Stimulated activated CD4-positive, alpha-beta T cell treated with anti-CD3 and anti-CD28 coated beads, Interleukin-15, amount 100 ng/mL, for 1 hour (primary cell): ENCODE data around the gene KDM5B.
"Not testable (repeated sequence)": the region's sequence is repeated elsewhere in the genome, so short reads cannot be mapped to it uniquely, and the experiment has no call there.

ENCODE experiments used
- DNase-seq, 2 donors: peaks; one replicate each; pipeline ENCODE4 v3.0.0-alpha.2; 2020; ENCODE audit warnings: low read depth in 1 of 2, low spot score in 1 of 2

KDM5B gene

GRCh38 chr1:202812176-202813026, 4.2 kb upstream of the KDM5B start:
- no peak for DNase-seq

- DNase-seq: no peak
These were observed 3.3 kb upstream of the KDM5B start for GRCh38 chr1:202811296-202812175.

DNA sequence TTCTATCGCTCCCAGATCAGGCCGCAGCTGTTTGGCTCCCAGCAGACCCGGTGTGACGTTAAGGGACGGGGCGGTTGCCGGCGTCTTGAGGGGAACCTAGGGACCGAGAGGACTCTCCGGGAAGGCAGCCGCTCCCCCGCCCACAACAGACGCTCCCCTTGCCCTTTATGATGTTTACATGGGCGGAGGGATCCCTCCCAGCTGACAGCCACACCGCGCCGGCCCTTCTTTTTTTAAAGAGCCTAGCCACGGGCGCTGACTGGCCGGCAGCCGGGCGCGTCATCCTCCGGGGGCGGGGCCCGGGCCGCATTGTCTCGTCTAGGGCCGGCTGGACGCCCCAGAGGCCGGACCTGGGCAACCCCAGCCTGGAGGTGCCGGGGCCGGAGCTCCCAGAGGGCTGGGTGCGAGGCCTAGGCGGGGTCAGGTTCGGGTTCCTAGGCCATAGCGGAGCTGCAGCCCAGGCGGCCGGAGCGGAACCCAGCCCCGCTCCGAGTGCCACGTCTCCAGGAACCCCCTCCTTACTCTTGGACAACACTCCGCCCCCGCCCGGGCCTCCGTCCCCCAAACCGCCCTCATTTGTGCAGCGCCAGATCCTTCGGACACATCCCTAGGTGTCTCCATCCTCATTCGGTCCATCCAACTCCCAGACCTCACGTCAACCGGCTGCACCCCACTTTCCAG, 2.5 kb upstream of the KDM5B start, which contains the start of gene PCAT6:
TSS of gene PCAT6 (plus strand) at position 340 of the 681 bp plus-strand sequence.
- peak; percentile 71 to 76 for DNase-seq

- DNase-seq: no peak
These were observed 2.0 kb upstream of the KDM5B start for GRCh38 chr1:202810193-202810614.

DNA sequence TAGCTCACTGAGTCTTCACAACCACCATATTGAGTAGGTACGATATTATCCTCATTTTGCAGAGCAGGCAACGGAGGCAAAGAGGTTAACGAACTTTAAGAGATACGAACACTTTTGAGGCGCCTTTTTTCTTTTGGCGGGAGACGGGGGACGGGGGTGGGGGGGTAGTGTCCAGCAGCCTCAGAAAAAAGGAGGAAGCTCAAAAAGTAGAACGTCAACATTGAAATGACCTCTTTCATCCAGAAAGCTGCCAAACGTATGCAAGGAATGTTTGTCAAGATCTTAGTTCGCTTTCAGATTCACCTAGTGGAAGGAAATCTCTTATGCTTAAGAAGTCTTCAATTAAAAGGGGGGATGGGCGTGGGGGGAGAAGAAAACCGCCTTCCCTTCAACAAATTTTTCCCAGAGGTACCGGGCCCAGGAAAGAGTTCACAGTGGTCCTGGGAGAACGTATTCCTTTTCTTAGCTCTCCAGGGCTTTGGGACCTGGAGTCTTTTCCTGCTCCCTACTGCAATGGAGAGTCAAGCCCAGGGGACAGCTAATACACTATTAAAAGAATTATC, 1.5 kb upstream of the KDM5B start:
- no peak for DNase-seq

- DNase-seq: peak in 1 of 2 donors; percentile 35
These were observed 733 bp downstream of the KDM5B start for GRCh38 chr1:202807451-202807925.

DNA sequence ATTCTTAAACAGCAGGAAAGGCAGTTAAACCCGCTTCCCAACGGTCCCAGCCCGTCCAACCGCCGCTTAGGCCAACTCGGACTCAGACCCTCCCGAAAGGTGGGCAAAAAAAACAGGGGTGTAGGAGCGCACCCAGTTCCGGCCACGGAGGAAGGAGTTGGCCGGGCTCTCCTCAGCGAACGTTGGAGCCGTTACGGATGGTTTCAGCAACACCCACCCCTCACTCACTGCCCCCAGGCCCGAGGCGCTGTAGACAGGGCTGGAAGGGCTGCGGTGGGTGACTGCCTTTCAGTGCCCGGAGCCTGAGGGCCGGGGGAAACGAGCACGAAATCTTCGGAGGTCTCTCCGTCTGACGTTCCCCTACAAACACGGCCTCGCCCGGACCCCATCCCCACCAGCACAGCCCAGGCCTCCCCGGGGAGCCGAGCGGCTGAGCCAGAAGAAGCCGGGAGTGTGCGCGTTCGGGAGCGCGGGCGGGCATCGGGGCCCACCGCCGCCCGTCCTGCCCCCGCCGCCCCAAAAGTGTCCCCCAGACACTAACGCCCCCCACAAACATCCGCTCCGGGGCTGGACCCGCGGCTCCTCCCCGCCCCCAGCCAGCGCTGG, 1.3 kb downstream of the KDM5B start:
- DNase-seq: peak in 1 of 2 donors; percentile 10

DNA sequence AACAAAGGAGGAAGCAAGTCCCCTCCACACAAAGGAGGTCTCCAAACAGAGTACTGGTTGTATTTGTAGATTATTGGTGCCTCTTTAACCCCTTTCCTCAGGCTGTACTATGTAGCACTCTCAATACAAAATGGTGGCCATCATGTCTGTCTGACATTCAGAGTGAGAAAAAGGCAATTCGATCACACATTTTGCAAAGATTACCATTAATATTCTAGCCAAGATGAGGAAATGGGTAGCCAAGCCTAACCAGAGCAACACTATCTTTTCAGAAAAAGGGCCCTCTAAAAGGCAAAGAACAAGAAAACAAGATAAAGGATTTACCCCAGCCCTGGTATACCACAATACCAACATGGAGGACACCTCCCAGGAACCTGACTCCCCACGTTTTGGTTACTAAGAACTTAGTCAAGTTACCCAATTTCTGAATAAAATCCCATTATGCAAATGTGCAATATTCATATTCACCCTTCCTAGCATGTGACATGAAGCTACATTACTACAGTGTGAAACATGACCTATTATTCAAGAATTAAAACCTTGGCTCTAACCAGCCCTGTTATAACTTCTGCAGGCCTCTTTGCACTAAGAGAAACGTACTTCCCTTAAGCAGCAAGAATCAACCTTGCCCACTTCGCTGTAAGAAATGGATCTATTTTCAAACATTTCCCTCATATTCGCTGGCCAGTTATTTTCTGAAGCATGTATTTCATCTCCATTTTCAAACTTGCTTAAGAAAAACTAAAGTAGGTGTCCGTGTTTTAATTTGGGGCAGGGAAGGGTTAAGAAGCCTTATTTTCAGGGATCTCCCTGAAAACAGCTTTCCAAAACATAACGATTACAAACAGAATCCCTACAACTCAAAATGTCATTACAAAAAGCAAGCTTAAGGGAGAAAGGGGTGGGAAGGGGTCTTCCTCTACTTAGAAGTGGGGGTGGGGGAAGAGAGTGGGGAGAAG, 2.1 kb downstream of the KDM5B start:
- no peak for DNase-seq

GRCh38 chr1:202804126-202804525, 4.1 kb downstream of the KDM5B start:
- no peak for DNase-seq

- no peak for DNase-seq
These were observed 5.0 kb downstream of the KDM5B start for GRCh38 chr1:202802998-202803932.

- no peak for DNase-seq
These were observed 6.2 kb downstream of the KDM5B start for GRCh38 chr1:202802034-202802433.

DNA sequence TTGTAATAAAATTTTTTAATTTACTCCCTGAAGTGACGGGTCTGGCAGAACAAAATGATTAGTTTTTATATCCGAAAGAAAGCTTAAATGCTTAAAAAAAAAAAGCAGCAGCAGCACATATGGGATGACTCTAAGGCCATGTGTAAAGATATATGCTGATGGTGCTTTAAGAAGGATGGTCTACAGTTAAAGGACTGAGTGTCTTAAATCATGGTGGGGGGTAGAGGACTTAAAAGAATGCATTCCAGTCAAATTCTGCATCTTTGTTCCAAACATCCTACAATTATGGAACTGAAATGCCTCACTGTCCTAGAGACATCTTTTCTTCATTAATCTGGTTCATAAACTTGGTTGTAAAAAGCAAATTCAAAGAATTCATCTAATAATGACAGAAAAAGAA, 7.0 kb downstream of the KDM5B start:
- DNase-seq: no peak

- no peak for DNase-seq
These were observed 7.5 kb downstream of the KDM5B start for GRCh38 chr1:202800742-202801141.

DNA sequence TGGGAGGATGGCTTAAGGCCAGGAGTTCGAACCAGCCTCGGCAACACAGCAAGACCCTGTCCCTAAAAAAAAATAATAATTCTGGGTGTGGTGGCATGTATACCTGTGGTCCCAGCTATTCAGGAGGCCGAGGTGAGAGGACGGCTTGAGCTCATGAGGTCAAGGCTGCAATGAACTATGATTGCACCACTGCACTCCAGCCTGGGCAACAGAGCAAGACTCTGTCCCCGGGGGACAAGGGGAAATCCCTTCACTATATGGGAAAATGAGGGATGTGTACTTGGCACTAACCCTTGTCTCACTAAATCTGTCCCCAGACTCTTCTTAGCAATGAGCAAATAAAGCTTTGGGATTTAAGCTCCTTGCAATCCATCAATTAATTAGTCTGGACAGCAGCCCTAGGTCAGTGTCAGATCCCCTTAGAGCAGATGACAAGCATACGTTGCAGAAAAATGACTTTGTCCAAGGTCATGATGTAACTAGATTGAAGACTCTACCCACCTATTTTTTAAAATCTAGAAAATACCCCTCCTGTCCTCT, 9.4 kb downstream of the KDM5B start:
- no peak for DNase-seq

DNA sequence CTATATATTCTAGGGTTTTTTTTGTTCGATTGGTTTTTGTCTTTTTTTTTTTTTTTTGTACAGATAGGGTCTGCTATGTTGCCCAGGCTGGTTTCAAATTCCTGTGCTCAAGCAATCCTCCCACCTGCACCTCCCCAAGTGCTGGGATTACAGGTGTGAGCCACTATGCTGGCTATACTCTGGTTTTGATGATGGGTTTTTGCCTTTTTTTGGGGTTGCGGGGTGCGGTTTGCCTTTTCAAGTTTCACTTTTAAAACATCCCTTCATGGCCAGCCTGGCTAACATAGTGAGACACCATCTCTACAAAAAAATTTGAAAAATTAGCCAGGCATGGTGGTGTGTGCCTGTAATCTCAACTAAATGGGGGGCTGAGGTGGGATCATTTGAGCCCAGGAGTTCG, 10.0 kb downstream of the KDM5B start:
- DNase-seq: no peak

GRCh38 chr1:202796670-202797069, 11.6 kb downstream of the KDM5B start:
- DNase-seq: no peak

GRCh38 chr1:202794931-202795330, 13.3 kb downstream of the KDM5B start:
- DNase-seq: not testable (repeated sequence)
